ENCODE data around the gene PKHD1.

Gene PKHD1

GRCh38 chr6:52124126-52125121 lies 37.0 kb upstream of the PKHD1 start:
- Histone ChIP-seq H3K79me1 (ENCODE audit: low read length) (no peaks in the 10 kb centered on the region), H3K18ac (ENCODE audit: low read length) (no peak overlapping the region), H3K27ac (ENCODE audit: low read depth, low read length) (no peak overlapping the region), H3K4me1 (ENCODE audit: control insufficient read depth in 1 of 2, insufficient read depth in 2 of 2, low read length in 2 of 2) (no peaks in the 10 kb centered on the region), H3K4me2 (ENCODE audit: low read length) (no peak overlapping the region), H3K9me3 (ENCODE audit: insufficient read depth, low read depth, low read length) (no peaks in the 10 kb centered on the region), H2BK120ac (ENCODE audit: insufficient read depth, low read length, poor library complexity) (no peak overlapping the region), H3K79me2 (ENCODE audit: control insufficient read depth, insufficient read depth, low read length, poor library complexity) (no peaks in the 10 kb centered on the region), H2BK5ac (ENCODE audit: low read depth, low read length, poor library complexity) (no peak overlapping the region), H3K4ac (ENCODE audit: low read depth, low read length) (no peak overlapping the region), H3K4me3 (ENCODE audit: low read depth, low read length) (no peak overlapping the region), H3K36me3 (ENCODE audit: control insufficient read depth in 1 of 2, insufficient read depth in 2 of 2, low read length in 2 of 2) (no peaks in the 10 kb centered on the region), H3K23ac (ENCODE audit: low read length) (no peak overlapping the region), H2AK5ac (ENCODE audit: low read length) (no peak overlapping the region), H3K27me3 (ENCODE audit: insufficient read depth, low read length) (no peaks in the 10 kb centered on the region), H2BK12ac (ENCODE audit: low read length) (no peak overlapping the region), H2AFZ (ENCODE audit: insufficient read depth, low read length, poor library complexity) (no peak overlapping the region), H4K8ac (ENCODE audit: low read depth, low read length) (no peak overlapping the region), H4K12ac (ENCODE audit: low read depth, low read length) (no peak overlapping the region), H3K14ac (ENCODE audit: low read length) (no peak overlapping the region), H4K91ac (ENCODE audit: low read depth, low read length) (no peak overlapping the region), H3K9ac (ENCODE audit: low read length) (no peak overlapping the region)
- no peak for DNase-seq
- WGBS (ENCODE audit: extremely low coverage, insufficient coverage, insufficient read length) = no CpG with 5 or more reads among the region's 3 CpGs

DNA sequence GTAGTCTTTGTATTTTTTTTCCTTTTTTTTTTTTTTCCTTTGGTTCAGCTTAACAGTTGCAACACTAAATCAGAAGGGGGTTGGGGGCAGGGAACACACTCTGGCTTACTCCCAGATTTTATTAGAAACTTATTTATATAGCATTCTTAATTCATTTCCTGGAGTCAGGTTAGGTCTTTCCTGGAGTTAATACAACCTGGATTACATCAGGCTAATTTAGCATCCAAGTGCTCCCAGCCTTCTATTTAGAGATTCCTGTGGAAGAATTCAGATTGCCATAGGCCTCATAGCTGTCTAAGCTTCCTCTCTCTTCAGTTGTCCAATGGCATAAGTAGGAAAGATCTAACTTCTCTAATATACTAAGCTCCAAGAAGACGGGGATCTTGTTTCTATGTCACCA lies 35.8 kb upstream of the PKHD1 start:
- DNase-seq = no peak
- Histone ChIP-seq H3K79me2 (ENCODE audit: control insufficient read depth, insufficient read depth, low read length, poor library complexity) (no peaks in the 10 kb centered on the region), H4K8ac (ENCODE audit: low read depth, low read length) (no peak overlapping the region), H3K18ac (ENCODE audit: low read length) (no peak overlapping the region), H2AFZ (ENCODE audit: insufficient read depth, low read length, poor library complexity) (no peak overlapping the region), H3K9ac (ENCODE audit: low read length) (no peak overlapping the region), H3K4me2 (ENCODE audit: low read length) (no peak overlapping the region), H4K12ac (ENCODE audit: low read depth, low read length) (no peak overlapping the region), H3K27ac (ENCODE audit: low read depth, low read length) (no peak overlapping the region), H2AK5ac (ENCODE audit: low read length) (no peak overlapping the region), H2BK12ac (ENCODE audit: low read length) (no peak overlapping the region), H3K4me3 (ENCODE audit: low read depth, low read length) (no peak overlapping the region), H4K91ac (ENCODE audit: low read depth, low read length) (no peak overlapping the region), H3K9me3 (ENCODE audit: insufficient read depth, low read depth, low read length) (no peaks in the 10 kb centered on the region), H3K4me1 (ENCODE audit: control insufficient read depth in 1 of 2, insufficient read depth in 2 of 2, low read length in 2 of 2) (no peaks in the 10 kb centered on the region), H3K23ac (ENCODE audit: low read length) (no peak overlapping the region), H3K27me3 (ENCODE audit: insufficient read depth, low read length) (no peaks in the 10 kb centered on the region), H3K79me1 (ENCODE audit: low read length) (no peaks in the 10 kb centered on the region), H3K36me3 (ENCODE audit: control insufficient read depth in 1 of 2, insufficient read depth in 2 of 2, low read length in 2 of 2) (no peaks in the 10 kb centered on the region), H2BK120ac (ENCODE audit: insufficient read depth, low read length, poor library complexity) (no peak overlapping the region), H2BK5ac (ENCODE audit: low read depth, low read length, poor library complexity) (no peak overlapping the region), H3K4ac (ENCODE audit: low read depth, low read length) (no peak overlapping the region), H3K14ac (ENCODE audit: low read length) (no peak overlapping the region)
- no CpG with 5 or more reads among the region's 1 CpG for WGBS (ENCODE audit: extremely low coverage, insufficient coverage, insufficient read length)

DNA sequence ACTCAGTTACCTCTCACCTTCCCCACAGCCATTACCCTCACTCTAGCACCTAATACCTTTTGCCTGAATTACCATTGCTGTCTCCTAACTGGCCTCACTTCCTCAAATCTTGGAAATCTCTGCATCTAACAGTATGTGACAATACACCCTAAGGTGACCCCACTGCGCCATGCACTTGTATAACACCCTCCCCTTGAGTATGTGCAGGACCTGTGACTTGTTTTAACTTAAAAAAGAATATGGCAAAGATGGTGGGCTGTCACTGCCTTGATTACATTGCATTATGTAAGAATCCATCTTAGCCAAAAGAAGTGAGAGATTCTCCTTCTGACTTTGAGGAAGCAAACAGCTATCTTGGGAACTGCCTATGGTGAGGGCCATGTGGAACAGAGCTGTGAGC lies 29.9 kb upstream of the PKHD1 start:
- no peaks in the 10 kb centered on the region for H3K79me2 ChIP-seq (ENCODE audit: control insufficient read depth, insufficient read depth, low read length, poor library complexity)
- H3K36me3 ChIP-seq (ENCODE audit: control insufficient read depth in 1 of 2, insufficient read depth in 2 of 2, low read length in 2 of 2) = no peaks in the 10 kb centered on the region
- no peak overlapping the region for H3K27ac ChIP-seq (ENCODE audit: low read depth, low read length)
- no peak overlapping the region for H3K4ac ChIP-seq (ENCODE audit: low read depth, low read length)
- no peaks in the 10 kb centered on the region for H3K9me3 ChIP-seq (ENCODE audit: insufficient read depth, low read depth, low read length)
- H3K23ac ChIP-seq (ENCODE audit: low read length) = no peak overlapping the region
- H3K4me2 ChIP-seq (ENCODE audit: low read length) = no peak overlapping the region
- H3K9ac ChIP-seq (ENCODE audit: low read length) = no peak overlapping the region
- no peak overlapping the region for H3K14ac ChIP-seq (ENCODE audit: low read length)
- H3K4me3 ChIP-seq (ENCODE audit: low read depth, low read length) = no peak overlapping the region
- H4K91ac ChIP-seq (ENCODE audit: low read depth, low read length) = no peak overlapping the region
- H4K12ac ChIP-seq (ENCODE audit: low read depth, low read length) = no peak overlapping the region
- no peak overlapping the region for H3K18ac ChIP-seq (ENCODE audit: low read length)
- H3K27me3 ChIP-seq (ENCODE audit: insufficient read depth, low read length) = no peaks in the 10 kb centered on the region
- WGBS (ENCODE audit: extremely low coverage, insufficient coverage, insufficient read length) = no CpG with 5 or more reads among the region's 1 CpG
- no peaks in the 10 kb centered on the region for H3K4me1 ChIP-seq (ENCODE audit: control insufficient read depth in 1 of 2, insufficient read depth in 2 of 2, low read length in 2 of 2)
- no peak for DNase-seq
- H2BK120ac ChIP-seq (ENCODE audit: insufficient read depth, low read length, poor library complexity) = no peak overlapping the region
- H2BK5ac ChIP-seq (ENCODE audit: low read depth, low read length, poor library complexity) = no peak overlapping the region
- H4K8ac ChIP-seq (ENCODE audit: low read depth, low read length) = no peak overlapping the region
- H2BK12ac ChIP-seq (ENCODE audit: low read length) = no peak overlapping the region
- no peak overlapping the region for H2AFZ ChIP-seq (ENCODE audit: insufficient read depth, low read length, poor library complexity)
- H2AK5ac ChIP-seq (ENCODE audit: low read length) = no peak overlapping the region
- H3K79me1 ChIP-seq (ENCODE audit: low read length) = no peaks in the 10 kb centered on the region

DNA sequence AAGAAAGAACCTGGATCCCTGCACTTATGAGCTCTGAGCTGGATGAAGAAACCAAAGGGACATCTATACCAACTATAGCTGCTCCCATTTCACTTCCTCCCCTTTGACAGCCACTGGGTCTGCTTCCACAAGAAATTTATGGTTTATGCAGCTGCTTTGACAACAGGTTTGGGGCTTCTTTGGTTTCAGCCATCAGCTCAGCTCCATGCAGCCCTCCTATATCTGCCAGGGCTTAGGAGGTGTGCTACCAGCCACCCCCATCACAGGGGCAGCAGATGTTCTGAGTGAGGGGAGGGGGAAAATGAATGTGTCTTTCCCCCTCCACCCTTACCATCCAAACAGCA lies 29.2 kb upstream of the PKHD1 start:
- H4K12ac ChIP-seq (ENCODE audit: low read depth, low read length) = no peak overlapping the region
- no peak overlapping the region for H3K9ac ChIP-seq (ENCODE audit: low read length)
- no peak overlapping the region for H4K8ac ChIP-seq (ENCODE audit: low read depth, low read length)
- H2BK120ac ChIP-seq (ENCODE audit: insufficient read depth, low read length, poor library complexity) = no peak overlapping the region
- H2AFZ ChIP-seq (ENCODE audit: insufficient read depth, low read length, poor library complexity) = no peak overlapping the region
- no peaks in the 10 kb centered on the region for H3K9me3 ChIP-seq (ENCODE audit: insufficient read depth, low read depth, low read length)
- H3K79me1 ChIP-seq (ENCODE audit: low read length) = no peaks in the 10 kb centered on the region
- H2AK5ac ChIP-seq (ENCODE audit: low read length) = no peak overlapping the region
- no peak overlapping the region for H3K14ac ChIP-seq (ENCODE audit: low read length)
- no peak overlapping the region for H3K4me2 ChIP-seq (ENCODE audit: low read length)
- no peak overlapping the region for H3K18ac ChIP-seq (ENCODE audit: low read length)
- H3K4me1 ChIP-seq (ENCODE audit: control insufficient read depth in 1 of 2, insufficient read depth in 2 of 2, low read length in 2 of 2) = no peaks in the 10 kb centered on the region
- no peak overlapping the region for H3K4me3 ChIP-seq (ENCODE audit: low read depth, low read length)
- H4K91ac ChIP-seq (ENCODE audit: low read depth, low read length) = no peak overlapping the region
- H3K4ac ChIP-seq (ENCODE audit: low read depth, low read length) = no peak overlapping the region
- no peaks in the 10 kb centered on the region for H3K36me3 ChIP-seq (ENCODE audit: control insufficient read depth in 1 of 2, insufficient read depth in 2 of 2, low read length in 2 of 2)
- no peak overlapping the region for H3K27ac ChIP-seq (ENCODE audit: low read depth, low read length)
- no peak overlapping the region for H2BK12ac ChIP-seq (ENCODE audit: low read length)
- no peak for DNase-seq
- no peaks in the 10 kb centered on the region for H3K79me2 ChIP-seq (ENCODE audit: control insufficient read depth, insufficient read depth, low read length, poor library complexity)
- no peak overlapping the region for H2BK5ac ChIP-seq (ENCODE audit: low read depth, low read length, poor library complexity)
- H3K27me3 ChIP-seq (ENCODE audit: insufficient read depth, low read length) = no peaks in the 10 kb centered on the region
- H3K23ac ChIP-seq (ENCODE audit: low read length) = no peak overlapping the region

Measured in trophoblast cell (in vitro differentiated cells and primary cell).